H1 (cell line): ENCODE data around the gene NDRG4.

Experiments
- ATF2 ChIP-seq: IDR thresholded peaks from 2 replicates; pipeline ENCODE4 v1.6.1; 2012; ENCODE audit warnings: low read length, inconsistent platforms
- EP300 ChIP-seq, 2 experiments: IDR thresholded peaks; 1 replicate in 1 of 2; 2 replicates in 1 of 2; pipeline ENCODE4 v1.6.1; 2011 to 2012; ENCODE audit warnings: low read depth in 2 of 2, low read length in 2 of 2, mild to moderate bottlenecking in 2 of 2, borderline replicate concordance in 1 of 2, inconsistent platforms in 1 of 2, moderate library complexity in 1 of 2
- HDAC2 ChIP-seq, 2 experiments: fragments of 300-600 bp in 1 of 2; sonication (generic) in 1 of 2; IDR thresholded peaks; 2 replicates each; pipeline ENCODE4 v1.6.1; 2011 to 2012; ENCODE audit warnings: low read depth in 2 of 2, low read length in 2 of 2, mild to moderate bottlenecking in 2 of 2, moderate library complexity in 2 of 2, borderline replicate concordance in 1 of 2, inconsistent platforms in 1 of 2
- JUN ChIP-seq: IDR thresholded peaks from 2 replicates; pipeline ENCODE4 v1.6.1; 2011; ENCODE audit warnings: low read depth, mild to moderate bottlenecking, improper control_type of control experiment, low read length
- KDM5A ChIP-seq: fragments of 200-600 bp; IDR thresholded peaks from 2 replicates; pipeline ENCODE4 v1.7.1; 2012; ENCODE audit warnings: mild to moderate bottlenecking, low read length, inconsistent platforms, mixed read lengths
- MAX ChIP-seq: IDR thresholded peaks from 2 replicates; pipeline ENCODE4 v1.6.1; 2012; ENCODE audit warnings: inconsistent platforms
- RNF2 ChIP-seq: fragments of 200-900, 300-1000 bp; sonication (generic); IDR thresholded peaks from 2 replicates; pipeline ENCODE4 v1.7.1; 2016; ENCODE audit warnings: borderline replicate concordance, low read depth, mild to moderate bottlenecking, antibody characterized with exemption, low read length; ENCODE audit not compliant: poor library complexity, severe bottlenecking; ENCODE audit errors: missing control alignments
- SRF ChIP-seq: IDR thresholded peaks from 2 replicates; pipeline ENCODE4 v1.6.1; 2011; ENCODE audit warnings: mild to moderate bottlenecking, low read depth, low read length, moderate library complexity
- TAF1 ChIP-seq: IDR thresholded peaks from 2 replicates; pipeline ENCODE4 v1.6.1; 2011; ENCODE audit warnings: mild to moderate bottlenecking, low read depth, low read length
- TCF12 ChIP-seq: IDR thresholded peaks from 2 replicates; pipeline ENCODE4 v1.6.1; 2011; ENCODE audit warnings: low read depth, mild to moderate bottlenecking, low read length
- USF2 ChIP-seq: IDR thresholded peaks from 2 replicates; pipeline ENCODE4 v1.6.1; 2011; ENCODE audit warnings: low read length, improper control_type of control experiment
- TF ChIP-seq, protein P1 (sequence below), 3 experiments: IDR thresholded peaks; 1 replicate in 2 of 3; 2 replicates in 1 of 3; pipeline versions ENCODE4 v1.5.1 to v1.6.1; 2011; ENCODE audit warnings: low read length in 3 of 3, mild to moderate bottlenecking in 3 of 3, inconsistent platforms in 2 of 3, low read depth in 1 of 3, moderate library complexity in 1 of 3; ENCODE audit not compliant: insufficient read depth in 1 of 3; ENCODE audit errors: control extremely low read depth in 1 of 3

DNA sequence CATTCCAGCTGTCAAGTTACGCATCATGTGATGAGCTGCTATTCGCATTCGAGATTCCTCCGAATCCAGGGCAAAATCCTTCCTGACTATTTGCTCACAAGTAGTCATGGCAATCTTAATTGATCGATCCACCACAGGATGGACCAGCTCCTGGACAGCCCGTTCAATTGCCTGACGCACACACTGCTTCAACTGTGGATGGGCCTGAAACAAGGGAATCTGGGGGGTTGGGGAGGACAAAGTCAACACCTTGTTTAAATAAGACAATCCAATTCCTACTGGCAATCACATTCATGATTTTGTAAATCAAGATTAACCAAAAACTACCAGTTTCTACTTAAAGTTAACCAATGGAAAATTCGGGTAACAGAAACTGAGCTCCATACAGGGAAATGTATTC is 43.7 kb downstream of the NDRG4 start:
- TF ChIP-seq KDM5A = no peak
- TF ChIP-seq, protein P1, sequence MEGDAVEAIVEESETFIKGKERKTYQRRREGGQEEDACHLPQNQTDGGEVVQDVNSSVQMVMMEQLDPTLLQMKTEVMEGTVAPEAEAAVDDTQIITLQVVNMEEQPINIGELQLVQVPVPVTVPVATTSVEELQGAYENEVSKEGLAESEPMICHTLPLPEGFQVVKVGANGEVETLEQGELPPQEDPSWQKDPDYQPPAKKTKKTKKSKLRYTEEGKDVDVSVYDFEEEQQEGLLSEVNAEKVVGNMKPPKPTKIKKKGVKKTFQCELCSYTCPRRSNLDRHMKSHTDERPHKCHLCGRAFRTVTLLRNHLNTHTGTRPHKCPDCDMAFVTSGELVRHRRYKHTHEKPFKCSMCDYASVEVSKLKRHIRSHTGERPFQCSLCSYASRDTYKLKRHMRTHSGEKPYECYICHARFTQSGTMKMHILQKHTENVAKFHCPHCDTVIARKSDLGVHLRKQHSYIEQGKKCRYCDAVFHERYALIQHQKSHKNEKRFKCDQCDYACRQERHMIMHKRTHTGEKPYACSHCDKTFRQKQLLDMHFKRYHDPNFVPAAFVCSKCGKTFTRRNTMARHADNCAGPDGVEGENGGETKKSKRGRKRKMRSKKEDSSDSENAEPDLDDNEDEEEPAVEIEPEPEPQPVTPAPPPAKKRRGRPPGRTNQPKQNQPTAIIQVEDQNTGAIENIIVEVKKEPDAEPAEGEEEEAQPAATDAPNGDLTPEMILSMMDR (IDR thresholded peaks at IDR 0.05; ENCODE audit: control extremely low read depth in 1 of 3, insufficient read depth in 1 of 3, low read depth in 1 of 3, low read length in 3 of 3) = no peak
- TF ChIP-seq JUN = no peak
- TF ChIP-seq RNF2 = no peak
- no peak for TF ChIP-seq USF2
- TF ChIP-seq HDAC2 (IDR thresholded peaks at IDR 0.05; ENCODE audit: borderline replicate concordance in 1 of 2, low read depth in 2 of 2, low read length in 2 of 2) = no peak
- no peak for TF ChIP-seq TCF12
- TF ChIP-seq EP300 (IDR thresholded peaks at IDR 0.05; ENCODE audit: borderline replicate concordance in 1 of 2, low read depth in 2 of 2, low read length in 2 of 2) = no peak
- no peak for TF ChIP-seq TAF1
- no peak for TF ChIP-seq ATF2
- TF ChIP-seq MAX = no peak
- TF ChIP-seq SRF = no peak
